RWPE1 (cell line): Measurements from ENCODE around the gene RPE65.
A peak's percentile ranks its signal among the peaks of the same experiment; 100 is the strongest.
"Not testable (repeated sequence)": the region's sequence is repeated elsewhere in the genome, so short reads cannot be mapped to it uniquely, and the experiment has no call there.

Source experiments
- CTCF ChIA-PET: fragments of 350-600 bp; sonication (Branson Sonifier 250); formaldehyde crosslinking; extraction: SDS; loops from one replicate; lab custom pipeline; 2021; lab: Yijun Ruan, JAX
- POLR2A ChIA-PET: fragments of 400-600 bp; formaldehyde crosslinking; extraction: SDS; loops from one replicate; lab custom pipeline; 2020; ENCODE audit warnings: antibody characterized with exemption; ENCODE audit not compliant: low non-redundant PET; lab: Yijun Ruan, JAX
- DNase-seq: peaks from one replicate; pipeline ENCODE4 v3.0.0; 2012; ENCODE audit warnings: low spot score
- H3K27ac ChIP-seq: fragments of 450-650 bp; 2 replicates; pipeline ENCODE4 v1.5.1; 2017
- TF ChIP-seq, protein P1 (sequence below): fragments of 450-650 bp; conservative IDR thresholded peaks from 2 replicates; pipeline ENCODE4 v1.5.1; 2017; ENCODE audit warnings: low read depth, mild to moderate bottlenecking

The RPE65 gene

DNA sequence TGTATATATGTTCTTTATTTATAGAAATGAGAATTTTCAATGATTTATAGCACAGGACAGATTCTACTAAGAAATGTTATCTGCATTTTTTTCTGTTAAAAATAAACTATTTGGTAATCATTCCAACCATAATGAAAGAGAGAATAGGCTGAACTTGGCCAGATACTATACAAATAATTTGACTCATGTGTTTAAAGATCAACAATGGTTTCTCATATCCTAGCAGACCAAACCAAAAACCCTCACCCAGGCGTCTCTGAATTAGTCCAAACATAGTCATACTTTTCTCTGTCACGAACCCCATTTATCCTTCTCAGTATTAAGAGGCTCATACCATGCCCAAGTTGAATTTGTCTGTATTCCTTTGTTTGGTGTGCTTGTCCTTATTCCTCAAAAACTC lies 40.3 kb downstream of the RPE65 start:
- CTCF ChIA-PET: no interaction called here
- no peak overlapping the region for H3K27ac ChIP-seq
- no peak for DNase-seq
- TF ChIP-seq, protein P1, sequence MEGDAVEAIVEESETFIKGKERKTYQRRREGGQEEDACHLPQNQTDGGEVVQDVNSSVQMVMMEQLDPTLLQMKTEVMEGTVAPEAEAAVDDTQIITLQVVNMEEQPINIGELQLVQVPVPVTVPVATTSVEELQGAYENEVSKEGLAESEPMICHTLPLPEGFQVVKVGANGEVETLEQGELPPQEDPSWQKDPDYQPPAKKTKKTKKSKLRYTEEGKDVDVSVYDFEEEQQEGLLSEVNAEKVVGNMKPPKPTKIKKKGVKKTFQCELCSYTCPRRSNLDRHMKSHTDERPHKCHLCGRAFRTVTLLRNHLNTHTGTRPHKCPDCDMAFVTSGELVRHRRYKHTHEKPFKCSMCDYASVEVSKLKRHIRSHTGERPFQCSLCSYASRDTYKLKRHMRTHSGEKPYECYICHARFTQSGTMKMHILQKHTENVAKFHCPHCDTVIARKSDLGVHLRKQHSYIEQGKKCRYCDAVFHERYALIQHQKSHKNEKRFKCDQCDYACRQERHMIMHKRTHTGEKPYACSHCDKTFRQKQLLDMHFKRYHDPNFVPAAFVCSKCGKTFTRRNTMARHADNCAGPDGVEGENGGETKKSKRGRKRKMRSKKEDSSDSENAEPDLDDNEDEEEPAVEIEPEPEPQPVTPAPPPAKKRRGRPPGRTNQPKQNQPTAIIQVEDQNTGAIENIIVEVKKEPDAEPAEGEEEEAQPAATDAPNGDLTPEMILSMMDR: no peak
- POLR2A ChIA-PET: no interaction called here

DNA sequence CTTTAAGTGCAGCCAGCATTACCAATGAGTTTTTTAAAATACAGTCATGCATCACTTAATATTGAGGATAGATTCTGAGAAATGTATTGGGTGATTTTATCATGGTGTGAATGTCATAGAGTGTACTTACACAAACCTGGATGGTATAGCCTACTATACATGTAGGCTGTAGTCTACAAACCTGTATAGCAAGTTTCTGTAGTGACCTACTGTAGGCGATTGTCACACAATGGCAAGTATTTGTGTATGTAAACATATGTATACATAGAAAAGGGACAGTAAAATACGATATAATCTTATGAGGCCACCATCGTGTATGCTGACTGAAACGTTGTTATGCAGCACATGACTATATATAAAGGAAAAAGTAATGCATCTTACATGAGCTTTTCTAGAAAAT lies 48.2 kb downstream of the RPE65 start:
- TF ChIP-seq, protein P1: no peak
- ChIA-PET CTCF (no interaction called here), POLR2A (no interaction called here)
- H3K27ac ChIP-seq: no peak overlapping the region
- no peak for DNase-seq

DNA sequence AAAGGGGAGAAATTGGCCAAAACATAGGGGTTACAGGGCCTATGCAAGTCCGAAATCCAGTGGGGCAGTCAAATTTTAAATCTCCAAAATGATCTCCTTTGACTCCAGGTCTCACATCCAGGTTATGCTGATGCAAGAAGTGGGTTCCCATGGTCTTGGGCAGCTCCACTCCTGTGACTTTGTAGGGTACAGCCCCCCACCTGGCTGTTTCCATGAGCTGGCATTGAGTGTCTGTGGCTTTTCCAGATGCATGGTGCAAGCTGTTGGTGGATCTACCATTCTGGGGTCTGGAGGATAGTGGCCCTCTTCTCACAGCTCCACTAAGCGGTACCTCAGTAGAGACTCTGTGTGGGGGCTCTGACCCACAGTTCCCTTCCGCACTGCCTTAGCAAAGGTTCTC lies 54.2 kb downstream of the RPE65 start:
- CTCF ChIA-PET, DNase-seq, POLR2A ChIA-PET, H3K27ac ChIP-seq: not testable (repeated sequence)

DNA sequence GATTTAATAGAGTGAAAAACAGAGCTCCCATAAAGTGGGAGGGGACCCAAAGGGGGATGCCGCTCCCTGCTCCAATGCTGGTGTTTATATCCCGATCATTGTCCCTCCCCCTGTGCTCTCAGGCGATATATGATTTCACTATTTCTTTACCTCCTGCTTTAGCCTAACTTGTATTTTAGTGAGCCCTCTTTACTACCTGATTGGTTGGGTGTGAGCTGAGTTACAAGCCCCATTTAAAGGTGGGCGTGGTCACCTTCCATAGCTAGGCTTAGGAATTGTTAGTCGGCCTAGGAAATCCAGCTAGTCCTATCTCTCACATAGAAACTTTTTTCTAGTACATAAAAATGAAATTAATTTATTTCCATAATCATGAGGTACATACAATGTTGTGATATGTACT lies 57.3 kb downstream of the RPE65 start:
- CTCF ChIA-PET, POLR2A ChIA-PET, H3K27ac ChIP-seq, DNase-seq: not testable (repeated sequence)

DNA sequence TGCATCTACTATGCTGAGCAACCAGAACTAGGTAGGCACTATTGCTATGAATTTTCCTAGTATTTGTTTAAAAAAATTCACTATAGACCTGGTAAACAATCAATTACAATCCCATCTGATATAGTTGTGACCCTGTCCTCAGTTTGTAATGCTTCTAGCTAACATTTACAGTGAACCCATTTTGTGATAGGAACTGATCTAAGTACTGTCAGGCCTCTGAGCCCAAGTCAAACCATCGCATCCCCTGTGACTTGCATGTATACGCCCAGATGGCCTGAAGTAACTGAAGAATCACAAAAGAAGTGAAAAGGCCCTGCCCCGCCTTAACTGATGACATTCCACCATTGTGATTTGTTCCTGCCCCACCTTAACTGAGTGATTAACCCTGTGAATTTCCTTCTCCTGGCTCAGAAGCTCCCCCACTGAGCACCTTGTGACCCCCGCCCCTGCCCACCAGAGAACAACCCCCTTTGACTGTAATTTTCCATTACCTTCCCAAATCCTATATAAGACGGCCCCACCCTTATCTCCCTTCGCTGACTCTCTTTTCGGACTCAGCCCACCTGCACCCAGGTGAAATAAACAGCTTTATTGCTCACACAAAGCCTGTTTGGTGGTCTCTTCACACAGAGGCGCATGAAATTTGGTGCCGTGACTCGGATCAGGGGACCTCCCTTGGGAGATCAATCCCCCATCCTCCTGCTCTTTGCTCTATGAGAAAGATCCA lies 63.8 kb downstream of the RPE65 start:
- peak overlapping the region; percentile 39; the same call in 1 of the 2 replicates for H3K27ac ChIP-seq
- DNase-seq, POLR2A ChIA-PET: not testable (repeated sequence)
- CTCF ChIA-PET: interaction anchor here (1.4 kb wide), 1 partner anchor 269 kb away, joined by 3 read pairs; no protein-coding TSS in a partner anchor

DNA sequence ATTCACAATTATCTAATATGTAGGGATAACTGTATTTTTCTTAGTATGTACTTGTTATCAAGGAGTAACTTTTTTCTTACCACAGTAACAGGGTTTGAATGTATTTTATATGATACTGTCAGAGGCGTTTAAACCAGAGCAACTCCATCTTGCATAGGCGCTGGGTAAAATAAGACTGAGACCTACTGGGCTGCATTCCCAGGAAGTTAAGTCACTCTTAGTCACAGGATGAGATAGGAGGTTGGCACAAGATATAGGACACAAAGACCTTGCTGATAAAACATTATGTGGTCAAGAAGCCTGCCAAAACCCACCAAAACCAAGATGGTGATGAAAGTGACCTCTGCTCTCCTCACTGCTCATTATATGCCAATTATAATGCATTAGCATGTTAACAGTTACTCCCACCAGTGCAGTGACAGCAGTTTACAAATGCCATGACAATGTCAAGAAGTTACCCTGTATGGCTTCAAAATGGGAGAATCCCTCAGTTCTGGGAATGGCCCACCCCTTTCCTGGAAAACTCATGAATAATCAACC lies 64.8 kb downstream of the RPE65 start:
- H3K27ac ChIP-seq: no peak overlapping the region
- peak; percentile 29 for DNase-seq
- CTCF ChIA-PET: interaction anchor here (0.9 to 1.4 kb wide), 2 partner anchors 153 to 268 kb away, joined by 3 to 5 read pairs; partner anchors contain the start of gene WLS
- TF ChIP-seq, protein P1: no peak
- POLR2A ChIA-PET: interaction anchor here (0.5 kb wide), 1 partner anchor 267 kb away, joined by 3 read pairs; no protein-coding TSS in a partner anchor

DNA sequence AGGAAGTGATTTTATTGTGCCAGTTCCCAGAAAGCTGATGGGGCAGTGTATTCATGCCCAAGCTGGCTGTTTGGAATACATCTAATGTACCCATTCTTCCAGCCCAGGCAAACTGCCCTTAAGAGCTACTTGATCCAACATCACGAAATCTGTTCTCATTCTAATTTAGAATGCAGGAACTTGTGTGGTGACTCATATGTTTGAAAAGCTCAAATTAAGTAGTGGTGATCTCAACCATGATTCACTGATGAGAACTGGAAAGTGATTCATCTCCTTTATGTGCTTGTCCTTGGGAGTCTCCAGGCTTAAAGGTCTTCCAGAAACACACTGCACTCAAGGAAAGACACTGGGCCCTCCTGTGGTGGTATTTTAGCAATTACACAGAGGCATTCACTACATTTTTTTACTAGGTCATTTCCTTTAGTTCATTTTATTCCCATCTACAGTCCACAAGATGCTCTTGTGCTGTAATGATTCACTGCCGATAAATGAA lies 65.4 kb downstream of the RPE65 start:
- TF ChIP-seq, protein P1: peak; percentile 58
- CTCF ChIA-PET: interaction anchor here (0.6 to 0.9 kb wide), 2 partner anchors 59 to 152 kb away, joined by 3 to 5 read pairs; partner anchors contain the start of gene WLS
- no peak overlapping the region for H3K27ac ChIP-seq
- POLR2A ChIA-PET: interaction anchor here (0.5 kb wide), 1 partner anchor 266 kb away, joined by 3 read pairs; no protein-coding TSS in a partner anchor
- DNase-seq: peak; percentile 94

DNA sequence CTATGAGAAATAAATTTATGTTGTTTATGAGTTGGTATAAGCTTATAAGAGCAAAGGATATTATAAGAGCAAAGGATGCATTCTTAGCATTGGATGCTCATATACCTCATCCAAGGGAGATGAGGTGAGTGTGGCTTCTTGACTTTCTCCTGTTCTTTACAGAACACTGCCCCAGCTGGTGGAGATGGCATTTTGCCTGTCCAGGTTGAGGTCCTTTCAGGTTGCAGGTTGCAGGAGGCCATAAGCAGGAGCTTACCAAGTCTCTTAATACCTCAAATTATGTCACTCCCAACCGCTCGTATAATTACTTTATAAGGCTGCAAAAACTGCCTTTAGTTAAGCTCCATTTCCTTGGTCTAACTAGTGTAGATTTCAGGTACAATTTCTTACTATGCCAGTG lies 66.7 kb downstream of the RPE65 start:
- H3K27ac ChIP-seq: no peak overlapping the region
- ChIA-PET POLR2A (no interaction called here), CTCF (interaction anchor here (0.7 kb wide), 1 partner anchor 86 kb away, joined by 3 read pairs; no protein-coding TSS in a partner anchor)
- TF ChIP-seq, protein P1: no peak
- DNase-seq: no peak
